H1 (cell line): ENCODE measurements around the gene WHAMM. TPM values are rescaled to one million over a fixed set of nuclear protein-coding genes. Genes with fewer than 3 reads are reported as not detected.

Source experiments
- BCL11A ChIP-seq, 2 experiments: IDR thresholded peaks; one replicate each; pipeline ENCODE4 v1.6.1; 2011; ENCODE audit warnings: low read depth in 2 of 2, low read length in 2 of 2, mild to moderate bottlenecking in 2 of 2
- CBX5 ChIP-seq: fragments of 300-800, 300-1000 bp; sonication (generic); IDR thresholded peaks from 2 replicates; pipeline ENCODE4 v1.7.1; 2016; ENCODE audit warnings: antibody characterized with exemption, low read length, low read depth
- CBX8 ChIP-seq: fragments of 300-800, 300-1000 bp; sonication (generic); IDR thresholded peaks from 2 replicates; pipeline ENCODE4 v1.7.1; 2016; ENCODE audit warnings: low read depth, low read length, borderline replicate concordance
- CHD1 ChIP-seq: IDR thresholded peaks from 2 replicates; pipeline ENCODE4 v1.6.1; 2012; ENCODE audit warnings: low read depth, low read length, improper control_type of control experiment
- CHD2 ChIP-seq: IDR thresholded peaks from 2 replicates; pipeline ENCODE4 v1.6.1; 2012; ENCODE audit warnings: low read length, improper control_type of control experiment
- E2F6 ChIP-seq: IDR thresholded peaks from 2 replicates; pipeline ENCODE4 v1.6.1; 2012; ENCODE audit warnings: inconsistent platforms
- EZH2 ChIP-seq: fragments of 200-600 bp; sonication (generic); IDR thresholded peaks from 2 replicates; pipeline ENCODE4 v1.7.1; 2012; ENCODE audit warnings: low read depth, mild to moderate bottlenecking, moderate library complexity, low read length, inconsistent platforms; ENCODE audit not compliant: severe bottlenecking
- GTF2F1 ChIP-seq: IDR thresholded peaks from 2 replicates; pipeline ENCODE4 v1.6.1; 2012; ENCODE audit warnings: low read depth, low read length, improper control_type of control experiment, borderline replicate concordance
- HDAC6 ChIP-seq: IDR thresholded peaks from one replicate; pipeline ENCODE4 v1.7.1; 2012; ENCODE audit warnings: low read depth, mild to moderate bottlenecking, inconsistent platforms, low read length, moderate library complexity
- JUN ChIP-seq: IDR thresholded peaks from 2 replicates; pipeline ENCODE4 v1.6.1; 2011; ENCODE audit warnings: low read depth, mild to moderate bottlenecking, improper control_type of control experiment, low read length
- KDM4A ChIP-seq: IDR thresholded peaks from one replicate; pipeline ENCODE4 v1.7.1; 2012; ENCODE audit warnings: low read depth, mild to moderate bottlenecking, moderate library complexity, low read length, inconsistent platforms; ENCODE audit not compliant: severe bottlenecking
- KDM5A ChIP-seq: fragments of 200-600 bp; IDR thresholded peaks from 2 replicates; pipeline ENCODE4 v1.7.1; 2012; ENCODE audit warnings: mild to moderate bottlenecking, low read length, inconsistent platforms, mixed read lengths
- PHF8 ChIP-seq: fragments of 200-600 bp; sonication (generic); conservative IDR thresholded peaks from 2 replicates; pipeline ENCODE4 v1.7.1; 2012; ENCODE audit warnings: low read depth, mild to moderate bottlenecking, inconsistent platforms, low read length, moderate library complexity
- SIN3A ChIP-seq, 2 experiments: IDR thresholded peaks in 1 of 2; conservative IDR thresholded peaks in 1 of 2; 2 replicates each; pipeline ENCODE4 v1.6.1; 2011 to 2012; ENCODE audit warnings: low read length in 2 of 2, improper control_type of control experiment in 1 of 2, low read depth in 1 of 2, mild to moderate bottlenecking in 1 of 2
- SIRT6 ChIP-seq: IDR thresholded peaks from one replicate; pipeline ENCODE4 v1.7.1; 2012; ENCODE audit warnings: low read length, inconsistent platforms
- SIX5 ChIP-seq: IDR thresholded peaks from 2 replicates; pipeline ENCODE4 v1.6.1; 2011; ENCODE audit warnings: mild to moderate bottlenecking, low read depth, low read length
- SP2 ChIP-seq: IDR thresholded peaks from 2 replicates; pipeline ENCODE4 v1.6.1; 2012; ENCODE audit warnings: mild to moderate bottlenecking, low read length, inconsistent platforms
- SP4 ChIP-seq: IDR thresholded peaks from 2 replicates; pipeline ENCODE4 v1.6.1; 2012; ENCODE audit warnings: low read length, inconsistent platforms
- SRF ChIP-seq: IDR thresholded peaks from 2 replicates; pipeline ENCODE4 v1.6.1; 2011; ENCODE audit warnings: mild to moderate bottlenecking, low read depth, low read length, moderate library complexity
- TCF12 ChIP-seq: IDR thresholded peaks from 2 replicates; pipeline ENCODE4 v1.6.1; 2011; ENCODE audit warnings: low read depth, mild to moderate bottlenecking, low read length
- TEAD4 ChIP-seq: IDR thresholded peaks from 2 replicates; pipeline ENCODE4 v1.6.1; 2012; ENCODE audit warnings: low read depth, low read length, inconsistent platforms, mixed read lengths
- USF2 ChIP-seq: IDR thresholded peaks from 2 replicates; pipeline ENCODE4 v1.6.1; 2011; ENCODE audit warnings: low read length, improper control_type of control experiment
- ZNF274 ChIP-seq: IDR thresholded peaks from 2 replicates; pipeline ENCODE4 v1.7.0; 2012; ENCODE audit warnings: low read length, borderline replicate concordance; ENCODE audit errors: extremely low read depth
- polyA plus RNA-seq, 7 experiments: library from polyadenylated mRNA; depleted of rRNA in 3 of 7; stranded (reverse) in 5 of 7; unstranded in 2 of 7; fragments of >200 nt in 5 of 7; fragments of 200-250 nt in 2 of 7; gene quantifications; 1 replicate in 5 of 7; 2 replicates in 1 of 7; 4 replicates in 1 of 7; pipeline versions ENCODE4 v1.2.1 to v1.2.3, GENCODE V29; 2011 to 2013; ENCODE audit warnings: missing spikeins in 2 of 7, mixed read lengths in 2 of 7
- total RNA-seq: library from RNA; stranded (reverse); fragmentation: NEBNext Ultra II Directional; extraction: Animal tissue kit (Norgen Biotek cat#: 25700); gene quantifications from 2 replicates; pipeline ENCODE4 v1.2.1, GENCODE V29; 2021

The WHAMM gene
- total and polyA plus RNA-seq, 2 of the 8 experiments (the other 6 are each of a cell fraction or from before 2014, with no cell fraction given), result 1.1 to 3.3 TPM

- TF ChIP-seq PHF8, result no peak
- peak in 1 of 2 experiments; percentile 50; a peak in 1 of 4 replicates for TF ChIP-seq SIN3A (conservative IDR thresholded peaks at IDR 0.05 in 1 of 2, IDR thresholded peaks at IDR 0.05 in 1 of 2; ENCODE audit: low read depth in 1 of 2, low read length in 2 of 2)
- no peak for TF ChIP-seq KDM4A
- no peak for TF ChIP-seq HDAC6
- TF ChIP-seq SIX5, result no peak
- no peak for TF ChIP-seq GTF2F1
- no peak for TF ChIP-seq EZH2
- no peak for TF ChIP-seq ZNF274
- TF ChIP-seq TEAD4, result peak; percentile 49; the same call in 1 of the 2 replicates
- no peak for TF ChIP-seq CHD2
- TF ChIP-seq SRF, result no peak
- no peak for TF ChIP-seq KDM5A
- TF ChIP-seq CHD1, result no peak
- TF ChIP-seq TCF12, result no peak
- TF ChIP-seq USF2, result no peak
- 0 out of 2 replicates have a peak, but pooled peaks have one; percentile 29 for TF ChIP-seq SP4
- TF ChIP-seq SIRT6, result no peak
- no peak for TF ChIP-seq CBX8
- TF ChIP-seq JUN, result no peak
- TF ChIP-seq BCL11A (IDR thresholded peaks at IDR 0.05; ENCODE audit: low read depth in 2 of 2, low read length in 2 of 2), result no peak
- no peak for TF ChIP-seq CBX5
- no peak for TF ChIP-seq SP2
- no peak for TF ChIP-seq E2F6
Observed at GRCh38 chr15:82849556-82850512, 40.4 kb downstream of the WHAMM start (continued).
